ENCODE measurements around the gene PPP2R2C.

Gene PPP2R2C

DNA sequence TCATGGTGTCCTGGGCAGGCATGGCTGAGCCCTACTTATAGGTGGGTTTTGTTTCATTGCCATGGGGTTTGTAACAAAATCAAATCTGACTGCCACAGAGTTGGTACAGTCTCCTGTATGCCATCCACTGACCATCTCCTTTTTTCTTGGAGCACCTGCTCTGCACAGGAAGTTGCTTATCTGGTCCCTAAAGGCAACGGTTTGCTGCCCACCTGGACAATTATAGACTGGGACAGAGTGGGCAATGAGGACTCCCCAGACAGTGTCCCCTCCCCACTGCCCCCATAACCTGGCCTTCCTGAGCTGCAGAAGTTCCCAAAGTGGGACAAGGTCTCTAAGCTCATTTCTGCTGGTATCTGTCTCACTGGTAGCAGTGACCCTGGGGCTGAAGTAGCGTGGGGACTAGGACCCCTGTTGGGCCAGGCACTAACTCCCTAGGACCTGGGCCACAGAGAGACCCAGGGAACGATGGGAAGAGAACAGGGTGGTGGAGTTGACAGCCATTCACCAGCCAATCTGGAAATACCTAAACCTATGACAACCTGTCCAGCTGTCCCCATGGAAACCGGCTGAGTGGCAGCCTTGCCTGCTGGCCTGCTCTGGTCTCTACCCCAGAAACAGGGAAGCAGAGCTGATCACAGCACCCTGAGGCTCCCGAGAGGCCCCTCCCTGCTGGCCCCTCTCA, 138.1 kb downstream of the PPP2R2C start:
- no peak overlapping the region for H3K27ac ChIP-seq
- no peak for DNase-seq (ENCODE audit: low spot score)
- CTCF ChIA-PET, result interaction anchor here (0.6 kb wide), 1 partner anchor 212 kb away, joined by 4 read pairs; no protein-coding TSS in a partner anchor
- TF ChIP-seq, protein P1, sequence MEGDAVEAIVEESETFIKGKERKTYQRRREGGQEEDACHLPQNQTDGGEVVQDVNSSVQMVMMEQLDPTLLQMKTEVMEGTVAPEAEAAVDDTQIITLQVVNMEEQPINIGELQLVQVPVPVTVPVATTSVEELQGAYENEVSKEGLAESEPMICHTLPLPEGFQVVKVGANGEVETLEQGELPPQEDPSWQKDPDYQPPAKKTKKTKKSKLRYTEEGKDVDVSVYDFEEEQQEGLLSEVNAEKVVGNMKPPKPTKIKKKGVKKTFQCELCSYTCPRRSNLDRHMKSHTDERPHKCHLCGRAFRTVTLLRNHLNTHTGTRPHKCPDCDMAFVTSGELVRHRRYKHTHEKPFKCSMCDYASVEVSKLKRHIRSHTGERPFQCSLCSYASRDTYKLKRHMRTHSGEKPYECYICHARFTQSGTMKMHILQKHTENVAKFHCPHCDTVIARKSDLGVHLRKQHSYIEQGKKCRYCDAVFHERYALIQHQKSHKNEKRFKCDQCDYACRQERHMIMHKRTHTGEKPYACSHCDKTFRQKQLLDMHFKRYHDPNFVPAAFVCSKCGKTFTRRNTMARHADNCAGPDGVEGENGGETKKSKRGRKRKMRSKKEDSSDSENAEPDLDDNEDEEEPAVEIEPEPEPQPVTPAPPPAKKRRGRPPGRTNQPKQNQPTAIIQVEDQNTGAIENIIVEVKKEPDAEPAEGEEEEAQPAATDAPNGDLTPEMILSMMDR (conservative IDR thresholded peaks at IDR 0.05; ENCODE audit: low read depth), result no peak
- POLR2A ChIA-PET (ENCODE audit: low non-redundant PET), result no interaction called here

DNA sequence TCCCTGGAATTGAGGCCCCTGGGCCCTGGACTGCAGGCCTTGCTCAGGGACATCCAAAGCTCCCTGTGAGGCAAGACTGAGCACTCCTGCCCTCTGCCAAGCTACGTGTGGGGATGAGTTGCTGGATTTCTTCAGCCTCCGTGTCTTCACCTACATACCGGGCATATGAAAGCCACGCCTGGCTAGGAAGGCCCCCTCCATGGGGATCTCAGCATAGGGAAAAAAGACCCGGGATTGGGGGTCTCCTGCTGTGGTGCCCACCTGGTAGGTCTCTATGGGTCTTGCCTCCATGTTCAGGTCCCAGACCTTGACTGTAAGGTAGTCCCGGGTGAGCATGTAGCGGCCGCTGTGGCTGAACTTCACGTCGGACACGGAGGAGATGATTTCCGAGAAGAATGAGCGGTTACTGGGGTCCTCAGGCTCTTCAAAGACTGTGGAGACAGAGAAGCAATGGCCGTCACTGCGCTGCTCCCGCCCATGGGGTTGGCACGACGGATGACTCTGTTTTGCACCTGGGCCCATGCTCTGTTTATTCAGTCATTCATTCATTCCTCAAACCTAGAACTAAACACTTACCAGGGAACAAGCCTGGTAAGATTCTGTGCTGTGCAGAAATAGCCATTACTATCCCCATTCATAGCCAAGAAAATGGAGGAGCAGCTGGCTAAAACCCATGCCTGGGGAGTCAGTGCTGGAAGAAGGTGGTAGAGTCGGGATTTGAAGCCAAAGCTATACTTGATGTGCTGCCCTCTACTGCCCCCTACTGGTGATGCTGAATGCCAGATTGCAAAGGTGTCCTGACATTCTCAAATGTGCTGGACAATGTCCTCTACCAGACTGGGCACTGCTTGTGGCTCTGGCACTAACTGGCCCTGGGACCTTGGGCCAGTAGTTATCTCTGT, 138.9 kb downstream of the PPP2R2C start:
- DNase-seq (ENCODE audit: low spot score), result no peak
- TF ChIP-seq, protein P1 (conservative IDR thresholded peaks at IDR 0.05; ENCODE audit: low read depth), result peak; percentile 33
- ChIA-PET CTCF (interaction anchor here (0.6 kb wide), 1 partner anchor 213 kb away, joined by 4 read pairs; no protein-coding TSS in a partner anchor), POLR2A (ENCODE audit: low non-redundant PET) (no interaction called here)
- H3K27ac ChIP-seq, result no peak overlapping the region

DNA sequence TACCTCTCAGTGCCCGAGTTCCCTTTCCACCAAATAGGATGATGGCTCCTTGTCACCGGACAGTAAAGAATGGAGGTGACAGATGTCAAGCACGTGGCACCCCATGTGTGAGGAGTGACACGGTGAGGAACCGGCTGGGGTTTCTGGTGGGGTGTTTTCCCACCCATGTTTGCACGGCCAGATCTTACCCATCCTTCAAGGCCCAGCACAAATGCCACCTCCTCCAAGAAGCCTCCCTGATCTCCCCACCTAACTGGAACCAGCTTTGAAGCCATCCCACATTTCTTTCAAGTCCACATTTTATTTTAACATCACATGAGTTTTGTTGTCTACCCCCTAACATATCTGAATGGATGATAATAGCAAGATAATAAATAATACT, 139.8 kb downstream of the PPP2R2C start:
- ChIA-PET CTCF (interaction anchor here (0.6 to 1.8 kb wide), 3 partner anchors 10 to 218 kb away, joined by 3 to 5 read pairs (median 3); no protein-coding TSS in a partner anchor), POLR2A (ENCODE audit: low non-redundant PET) (no interaction called here)
- H3K27ac ChIP-seq, result no peak overlapping the region
- TF ChIP-seq, protein P1 (conservative IDR thresholded peaks at IDR 0.05; ENCODE audit: low read depth), result no peak
- DNase-seq (ENCODE audit: low spot score), result no peak

DNA sequence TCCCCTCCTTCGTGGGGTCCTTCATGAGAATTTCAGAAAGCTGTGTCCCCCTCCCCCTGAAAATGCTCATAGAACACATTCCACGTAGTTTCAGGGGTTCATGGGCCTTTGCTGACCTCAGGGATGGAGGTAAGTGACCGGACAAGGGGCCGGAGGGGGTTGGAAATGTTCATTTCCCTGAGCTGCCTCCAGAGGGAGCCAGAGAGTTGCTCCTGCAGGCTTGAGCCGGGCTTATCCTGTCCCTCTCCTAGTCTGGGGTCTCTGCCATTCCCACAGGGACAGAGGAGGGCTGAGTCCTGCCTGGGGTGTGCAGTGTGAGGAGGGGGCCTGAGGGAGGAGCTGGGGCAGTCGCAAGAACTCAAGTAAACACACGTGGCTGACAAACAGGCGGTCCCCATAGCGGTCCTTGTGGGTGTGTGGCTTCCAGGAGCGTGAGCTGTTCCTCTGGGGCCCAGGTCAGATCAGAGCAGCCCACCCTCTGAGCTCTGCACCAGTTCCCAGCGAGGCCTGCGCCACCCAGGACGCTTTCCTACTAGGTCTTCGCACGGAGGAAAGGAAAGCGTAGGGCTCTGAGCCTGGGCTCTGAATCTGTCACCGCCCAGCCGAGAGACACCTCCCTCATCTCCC, 140.3 kb downstream of the PPP2R2C start:
- TF ChIP-seq, protein P1 (conservative IDR thresholded peaks at IDR 0.05; ENCODE audit: low read depth), result peak; percentile 70
- POLR2A ChIA-PET (ENCODE audit: low non-redundant PET), result no interaction called here
- DNase-seq (ENCODE audit: low spot score), result peak; percentile 27
- CTCF ChIA-PET, result interaction anchor here (0.6 to 1.8 kb wide), 8 partner anchors 10 to 334 kb away, joined by 3 to 5 read pairs (median 4); no protein-coding TSS in a partner anchor
- no peak overlapping the region for H3K27ac ChIP-seq

DNA sequence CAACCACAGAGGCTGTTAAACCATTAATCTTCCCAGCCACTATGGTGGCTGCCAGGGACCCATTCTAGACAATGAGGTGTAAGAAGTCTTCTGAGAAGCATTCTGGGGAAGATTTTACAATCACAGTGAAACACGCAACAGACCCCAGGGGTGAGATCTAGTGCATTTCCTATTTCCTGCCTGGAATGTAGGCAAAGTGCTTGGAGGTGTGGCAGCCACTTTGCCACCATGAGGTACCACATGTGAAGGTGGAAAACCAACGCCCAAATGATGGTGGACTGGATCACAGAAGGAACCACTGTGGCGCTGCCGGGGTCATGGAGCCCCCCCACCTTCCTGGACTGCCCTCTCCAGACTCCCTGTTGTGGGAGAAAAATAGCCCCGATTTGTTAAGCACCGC, 140.9 kb downstream of the PPP2R2C start:
- no peak overlapping the region for H3K27ac ChIP-seq
- POLR2A ChIA-PET (ENCODE audit: low non-redundant PET), result no interaction called here

More for the DNA sequence above, 140.9 kb downstream of the PPP2R2C start:
- no peak for DNase-seq (ENCODE audit: low spot score)
- CTCF ChIA-PET, result interaction anchor here (0.6 to 6.1 kb wide), 10 partner anchors 9 to 333 kb away, joined by 3 to 87 read pairs (median 4); no protein-coding TSS in a partner anchor
- TF ChIP-seq, protein P1 (conservative IDR thresholded peaks at IDR 0.05; ENCODE audit: low read depth), result no peak

Data from RWPE1 (cell line).